BJ (cell line): Measurements from ENCODE around the gene FRMD4A. TPM values are rescaled to one million over a fixed set of nuclear protein-coding genes. Genes with fewer than 3 reads are reported as not detected.

Experiments used
- CTCF ChIA-PET: fragments of 350-600 bp; formaldehyde crosslinking; extraction: SDS; loops from one replicate; lab custom pipeline; 2021; ENCODE audit warnings: antibody characterized with exemption, inconsistent platforms; lab: Yijun Ruan, JAX
- POLR2A ChIA-PET: fragments of 300-600 bp; sonication (Branson Sonifier 250); formaldehyde crosslinking; extraction: SDS; loops from one replicate; lab custom pipeline; 2021; ENCODE audit warnings: antibody characterized with exemption; lab: Charles Lee
- DNase-seq: peaks from one replicate; pipeline ENCODE4 v3.0.0-alpha.2; 2011; ENCODE audit warnings: low read depth
- H3K27me3 ChIP-seq: 2 replicates; pipeline ENCODE4 v1.6.0; 2011; ENCODE audit warnings: low read length; ENCODE audit not compliant: control insufficient read depth, insufficient read depth
- H3K36me3 ChIP-seq: 2 replicates; pipeline ENCODE4 v1.5.1; 2011; ENCODE audit warnings: low read length; ENCODE audit not compliant: control insufficient read depth, insufficient read depth
- H3K4me3 ChIP-seq: 2 replicates; pipeline ENCODE4 v1.5.1; 2011; ENCODE audit warnings: low read depth, mild to moderate bottlenecking, control low read depth, low read length
- polyA plus RNA-seq: library from polyadenylated mRNA; depleted of rRNA; stranded (reverse); fragments of >200 nt; gene quantifications from 2 replicates; pipeline ENCODE4 v1.2.3, GENCODE V29; 2011
- TF ChIP-seq, protein P1 (sequence below): IDR thresholded peaks from 2 replicates; pipeline ENCODE4 v1.5.1; 2011; ENCODE audit warnings: low read depth, mild to moderate bottlenecking, control low read depth, inconsistent platforms, low read length, moderate library complexity; ENCODE audit not compliant: insufficient read depth

FRMD4A gene
- polyA plus RNA-seq, 1 experiment, result 31.6 TPM

DNA sequence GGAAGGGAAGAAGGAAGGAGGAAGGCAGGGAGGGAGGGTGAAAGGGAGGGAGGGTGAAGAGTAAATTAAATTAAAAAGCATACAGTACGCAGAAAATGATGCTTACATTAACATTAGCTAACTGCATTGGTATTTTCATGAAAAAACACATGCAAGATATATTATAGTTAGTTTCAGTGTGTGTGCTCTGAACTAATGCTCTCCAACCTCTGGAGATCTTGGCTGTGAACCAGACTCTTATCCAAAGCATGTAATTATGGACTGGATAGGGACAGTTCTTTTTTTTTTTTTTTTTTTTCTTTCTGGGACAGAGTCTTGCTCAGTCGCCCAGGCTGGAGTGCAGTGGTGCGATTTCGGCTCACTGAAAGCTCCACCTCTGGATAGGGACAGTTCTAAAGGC lies 357.0 kb downstream of the FRMD4A start:
- no peaks in the 10 kb centered on the region; the same call in 1 of the 2 replicates for H3K36me3 ChIP-seq
- no peaks in the 10 kb centered on the region for H3K27me3 ChIP-seq
- TF ChIP-seq, protein P1, sequence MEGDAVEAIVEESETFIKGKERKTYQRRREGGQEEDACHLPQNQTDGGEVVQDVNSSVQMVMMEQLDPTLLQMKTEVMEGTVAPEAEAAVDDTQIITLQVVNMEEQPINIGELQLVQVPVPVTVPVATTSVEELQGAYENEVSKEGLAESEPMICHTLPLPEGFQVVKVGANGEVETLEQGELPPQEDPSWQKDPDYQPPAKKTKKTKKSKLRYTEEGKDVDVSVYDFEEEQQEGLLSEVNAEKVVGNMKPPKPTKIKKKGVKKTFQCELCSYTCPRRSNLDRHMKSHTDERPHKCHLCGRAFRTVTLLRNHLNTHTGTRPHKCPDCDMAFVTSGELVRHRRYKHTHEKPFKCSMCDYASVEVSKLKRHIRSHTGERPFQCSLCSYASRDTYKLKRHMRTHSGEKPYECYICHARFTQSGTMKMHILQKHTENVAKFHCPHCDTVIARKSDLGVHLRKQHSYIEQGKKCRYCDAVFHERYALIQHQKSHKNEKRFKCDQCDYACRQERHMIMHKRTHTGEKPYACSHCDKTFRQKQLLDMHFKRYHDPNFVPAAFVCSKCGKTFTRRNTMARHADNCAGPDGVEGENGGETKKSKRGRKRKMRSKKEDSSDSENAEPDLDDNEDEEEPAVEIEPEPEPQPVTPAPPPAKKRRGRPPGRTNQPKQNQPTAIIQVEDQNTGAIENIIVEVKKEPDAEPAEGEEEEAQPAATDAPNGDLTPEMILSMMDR, result no peak
- ChIA-PET POLR2A (no interaction called here), CTCF (interaction anchor here (0.7 to 1.6 kb wide), 3 partner anchors 13 to 135 kb away, joined by 4 read pairs; no protein-coding TSS in a partner anchor)
- no peak for DNase-seq
- H3K4me3 ChIP-seq, result no peak overlapping the region

DNA sequence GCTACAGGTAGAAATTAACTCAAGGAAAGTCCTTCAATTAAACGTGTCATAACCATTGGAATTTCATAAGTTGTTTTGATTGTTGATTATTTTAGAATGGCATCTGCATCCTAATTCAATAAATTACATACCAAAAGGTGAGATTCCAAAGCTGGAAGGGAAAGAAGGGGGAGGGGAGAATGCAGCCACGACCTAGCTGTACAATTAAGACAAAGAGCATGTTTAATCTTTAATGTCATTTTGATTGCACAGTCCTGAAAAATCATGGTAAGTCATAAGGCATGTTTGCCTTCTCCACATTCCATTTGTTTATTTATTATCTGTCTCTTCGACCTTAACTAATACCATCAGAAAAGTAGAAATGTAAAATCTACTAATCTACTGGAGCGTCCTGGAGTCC lies 358.1 kb downstream of the FRMD4A start:
- TF ChIP-seq, protein P1, result no peak
- POLR2A ChIA-PET, result no interaction called here
- H3K36me3 ChIP-seq, result no peaks in the 10 kb centered on the region; the same call in 1 of the 2 replicates
- CTCF ChIA-PET, result no interaction called here
- H3K4me3 ChIP-seq, result no peak overlapping the region
- H3K27me3 ChIP-seq, result no peaks in the 10 kb centered on the region
- DNase-seq, result no peak

DNA sequence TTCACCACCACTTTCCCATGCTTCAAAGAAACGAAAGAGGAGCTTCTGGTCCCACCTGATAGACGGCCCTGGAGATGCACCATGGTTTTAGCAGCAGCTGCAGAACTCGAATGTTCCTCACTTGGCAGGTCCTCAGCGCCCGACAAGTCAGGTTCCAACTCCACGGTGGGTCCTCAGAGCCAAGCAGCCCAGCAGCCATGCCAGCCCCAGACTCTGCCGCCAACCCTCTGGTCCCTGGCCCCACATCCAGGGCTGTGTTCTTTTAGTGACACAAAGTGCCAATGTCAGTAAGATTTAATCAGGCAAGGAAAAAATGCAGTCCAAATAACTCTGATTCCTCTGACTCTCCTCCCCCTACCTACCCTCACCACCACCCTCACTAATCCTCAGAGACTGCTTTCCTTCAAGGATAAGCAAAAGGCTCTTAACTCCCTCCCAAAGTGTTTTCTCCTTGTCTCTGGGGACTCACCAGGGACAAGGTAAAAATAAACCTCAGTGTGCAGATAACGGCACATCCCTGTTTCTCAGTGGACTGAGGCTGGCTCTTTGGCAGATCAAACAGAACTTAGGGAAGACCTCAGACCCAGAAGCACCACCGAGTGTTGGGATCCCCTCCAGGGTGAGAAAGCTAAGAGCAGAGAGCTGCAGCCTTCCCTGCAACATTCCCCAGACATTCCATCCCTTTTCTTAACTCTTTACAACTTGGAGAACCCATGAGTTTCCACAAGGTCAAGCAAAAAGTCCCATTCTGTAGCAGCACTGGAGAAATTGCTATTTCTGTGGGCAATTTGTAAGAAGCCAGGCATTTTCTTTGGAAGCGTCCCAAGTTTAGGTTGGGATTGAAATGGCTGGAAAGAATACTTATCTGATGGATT lies 358.9 kb downstream of the FRMD4A start:
- H3K4me3 ChIP-seq, result no peak overlapping the region
- H3K36me3 ChIP-seq, result no peaks in the 10 kb centered on the region; the same call in 1 of the 2 replicates
- ChIA-PET POLR2A (interaction anchor here (0.6 kb wide), 1 partner anchor 10 kb away, joined by 11 read pairs; no protein-coding TSS in a partner anchor), CTCF (interaction anchor here (0.6 to 1.8 kb wide), 2 partner anchors 10 to 53 kb away, joined by 3 to 5 read pairs; no protein-coding TSS in a partner anchor)
- no peaks in the 10 kb centered on the region for H3K27me3 ChIP-seq
- DNase-seq, result no peak
- TF ChIP-seq, protein P1, result no peak

DNA sequence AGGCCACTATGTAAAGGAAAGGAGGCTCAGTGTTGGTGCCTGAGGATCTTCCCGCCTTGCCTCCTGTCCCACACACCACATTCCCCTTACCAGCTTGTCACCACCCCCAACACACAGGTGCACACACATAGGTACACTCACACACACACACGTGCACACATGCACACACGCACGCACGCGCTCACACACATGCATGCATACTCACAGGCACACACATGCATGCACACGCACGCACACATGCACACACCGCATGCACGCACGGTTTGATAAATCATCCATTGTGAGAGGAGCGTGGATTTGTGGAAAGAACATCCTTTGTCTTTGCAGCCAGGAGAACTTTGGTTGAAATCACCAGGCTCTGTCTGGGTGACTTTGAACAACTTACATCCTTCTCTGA lies 359.8 kb downstream of the FRMD4A start:
- CTCF ChIA-PET, result interaction anchor here (1.8 kb wide), 1 partner anchor 9 kb away, joined by 5 read pairs; no protein-coding TSS in a partner anchor
- H3K36me3 ChIP-seq, result no peaks in the 10 kb centered on the region; the same call in 1 of the 2 replicates
- POLR2A ChIA-PET, result no interaction called here

More for the DNA sequence above, 359.8 kb downstream of the FRMD4A start:
- DNase-seq, result no peak
- Histone ChIP-seq H3K27me3 (no peaks in the 10 kb centered on the region), H3K4me3 (no peak overlapping the region)
- TF ChIP-seq, protein P1, result no peak
